ENCODE results near the gene PSMD5. TPM values are rescaled to one million over a fixed set of nuclear protein-coding genes. Genes with fewer than 3 reads are reported as not detected.

PSMD5 gene
- polyA plus RNA-seq, 1 donor (not counting 4 experiments of a cell fraction or from before 2014, with no cell fraction given): 55.2 TPM

- DNase-seq (ENCODE audit: low read depth, low spot score) (peak; percentile 94), FAIRE-seq (no peak)
- Histone ChIP-seq H3K4me2 (ENCODE audit: control insufficient read depth, extremely low read depth, insufficient read depth, low read depth, low read length) (peak overlapping the region; percentile 89), H3K79me2 (ENCODE audit: control insufficient read depth, insufficient read depth, low read length) (no peaks in the 10 kb centered on the region), H4K20me1 (ENCODE audit: control insufficient read depth, extremely low read depth, insufficient read depth, low read length) (no peaks in the 10 kb centered on the region), H2AFZ (ENCODE audit: control insufficient read depth, low read length) (peak overlapping the region; percentile 94), H3K4me3 (ENCODE audit: control insufficient read depth in 2 of 3, extremely low read depth in 1 of 3, insufficient read depth in 2 of 3, low read depth in 1 of 3, low read length in 3 of 3) (peak overlapping the region; percentile 50 to 70 (median 68)), H3K9me1 (ENCODE audit: control insufficient read depth, extremely low read depth, insufficient read depth, low read length) (no peaks in the 10 kb centered on the region), H3K36me3 (ENCODE audit: control insufficient read depth in 2 of 2, extremely low read depth in 1 of 2, insufficient read depth in 2 of 2, low read length in 2 of 2) (peaks cover 1 to 40% of the 10 kb centered on the region in 2 experiments), H3K4me1 (ENCODE audit: control insufficient read depth, extremely low read depth, insufficient read depth, low read length) (peaks cover 21% of the 10 kb centered on the region), H3K27ac (ENCODE audit: control insufficient read depth, insufficient read depth, low read length) (peak overlapping the region; percentile 85), H3K9ac (ENCODE audit: control insufficient read depth, extremely low read depth, insufficient read depth, low read length) (peak overlapping the region; percentile 69), H3K27me3 (ENCODE audit: control insufficient read depth, extremely low read depth, insufficient read depth, low read length) (no peaks in the 10 kb centered on the region), H3K9me3 (ENCODE audit: control insufficient read depth, low read depth, low read length) (no peaks in the 10 kb centered on the region)
- dilution Hi-C loops (cut with MboI; ENCODE audit: extremely low pct_ligation_motif_present, low sequenced_read_pairs): no loop called here
- TF ChIP-seq EZH2 (IDR thresholded peaks at IDR 0.05; ENCODE audit: low read length) (no peak), CTCF (optimal IDR thresholded peaks at IDR 0.05 in 1 of 3, IDR thresholded peaks at IDR 0.05 in 1 of 3, conservative IDR thresholded peaks at IDR 0.05 in 1 of 3; ENCODE audit: extremely low read depth in 1 of 3, insufficient read depth in 2 of 3, low read length in 3 of 3) (peak; percentile 43 to 84 (median 70))
These were observed 26.1 kb upstream of the PSMD5 start for GRCh38 chr9:120868676-120869359.

GRCh38 chr9:120868339-120868675 is 25.6 kb upstream of the PSMD5 start:
- Histone ChIP-seq H3K9me1 (ENCODE audit: control insufficient read depth, extremely low read depth, insufficient read depth, low read length) (no peaks in the 10 kb centered on the region), H3K9me3 (ENCODE audit: control insufficient read depth, low read depth, low read length) (no peaks in the 10 kb centered on the region), H3K4me2 (ENCODE audit: control insufficient read depth, extremely low read depth, insufficient read depth, low read depth, low read length) (peak overlapping the region; percentile 89), H3K4me1 (ENCODE audit: control insufficient read depth, extremely low read depth, insufficient read depth, low read length) (peaks cover 16% of the 10 kb centered on the region), H3K27me3 (ENCODE audit: control insufficient read depth, extremely low read depth, insufficient read depth, low read length) (no peaks in the 10 kb centered on the region), H3K27ac (ENCODE audit: control insufficient read depth, insufficient read depth, low read length) (peak overlapping the region; percentile 85), H4K20me1 (ENCODE audit: control insufficient read depth, extremely low read depth, insufficient read depth, low read length) (no peaks in the 10 kb centered on the region), H3K79me2 (ENCODE audit: control insufficient read depth, insufficient read depth, low read length) (no peaks in the 10 kb centered on the region), H3K9ac (ENCODE audit: control insufficient read depth, extremely low read depth, insufficient read depth, low read length) (peak overlapping the region; percentile 69), H3K36me3 (ENCODE audit: control insufficient read depth in 2 of 2, extremely low read depth in 1 of 2, insufficient read depth in 2 of 2, low read length in 2 of 2) (peaks cover 1 to 40% of the 10 kb centered on the region in 2 experiments), H3K4me3 (ENCODE audit: control insufficient read depth in 2 of 3, extremely low read depth in 1 of 3, insufficient read depth in 2 of 3, low read depth in 1 of 3, low read length in 3 of 3) (peak overlapping the region in 2 of 3 experiments; percentile 40 to 65), H2AFZ (ENCODE audit: control insufficient read depth, low read length) (peak overlapping the region; percentile 94)
- TF ChIP-seq EZH2 (IDR thresholded peaks at IDR 0.05; ENCODE audit: low read length) (no peak), CTCF (optimal IDR thresholded peaks at IDR 0.05 in 1 of 3, IDR thresholded peaks at IDR 0.05 in 1 of 3, conservative IDR thresholded peaks at IDR 0.05 in 1 of 3; ENCODE audit: extremely low read depth in 1 of 3, insufficient read depth in 2 of 3, low read length in 3 of 3) (peak in 1 of 3 experiments; percentile 10)
- DNase-seq (ENCODE audit: low read depth, low spot score) (no peak), FAIRE-seq (no peak)
- dilution Hi-C loops (cut with MboI; ENCODE audit: extremely low pct_ligation_motif_present, low sequenced_read_pairs): no loop called here
